Myocyte (in vitro differentiated cells): ENCODE data around the gene MINPP1. TPM values are rescaled to one million over a fixed set of nuclear protein-coding genes. Genes with fewer than 3 reads are reported as not detected.
"Not testable (repeated sequence)": the region's sequence is repeated elsewhere in the genome, so short reads cannot be mapped to it uniquely, and the experiment has no call there.

Experiments
- DNase-seq: peaks from one replicate; pipeline ENCODE4 v3.0.0-alpha.2; 2012; ENCODE audit warnings: low read depth
- polyA plus RNA-seq: library from polyadenylated mRNA; unstranded; fragments of >200 nt; gene quantifications from one replicate; pipeline ENCODE4 v1.2.1, GENCODE V29; 2012; ENCODE audit warnings: missing spikeins
- total RNA-seq: library from RNA; depleted of rRNA; stranded (reverse); fragments of >200 nt; gene quantifications from 2 replicates; pipeline ENCODE4 v1.2.3, GENCODE V29; 2014

The MINPP1 gene
- total RNA-seq, result 23.9 and 24.9 TPM in 2 replicates
- polyA plus RNA-seq, result 14.5 TPM

GRCh38 chr10:87504640-87505365, at the start of gene MINPP1:
TSS of gene MINPP1 (plus strand) at chr10:87504893. CDS start at chr10:87504916, 23 bp downstream.
- DNase-seq, result peak; percentile 87

GRCh38 chr10:87456586-87457220, 48.0 kb upstream of the MINPP1 start:
- not testable (repeated sequence) for DNase-seq

- not testable (repeated sequence) for DNase-seq
Observed at GRCh38 chr10:87461751-87462150, 42.9 kb upstream of the MINPP1 start.

- not testable (repeated sequence) for DNase-seq
Observed at GRCh38 chr10:87466849-87467248, 37.8 kb upstream of the MINPP1 start.

GRCh38 chr10:87488733-87489132, 16.0 kb upstream of the MINPP1 start:
- not testable (repeated sequence) for DNase-seq

GRCh38 chr10:87490285-87490684, 14.4 kb upstream of the MINPP1 start:
- DNase-seq, result not testable (repeated sequence)

GRCh38 chr10:87492450-87492849, 12.2 kb upstream of the MINPP1 start:
- not testable (repeated sequence) for DNase-seq

GRCh38 chr10:87495446-87495845, 9.2 kb upstream of the MINPP1 start:
- not testable (repeated sequence) for DNase-seq

GRCh38 chr10:87497386-87497785, 7.3 kb upstream of the MINPP1 start:
- not testable (repeated sequence) for DNase-seq

- DNase-seq, result not testable (repeated sequence)
Observed at GRCh38 chr10:87498106-87498789, 6.4 kb upstream of the MINPP1 start.

- DNase-seq, result no peak
Observed at GRCh38 chr10:87500646-87501048, 4.0 kb upstream of the MINPP1 start.

GRCh38 chr10:87503401-87503800, 1.3 kb upstream of the MINPP1 start:
- no peak for DNase-seq

- DNase-seq, result peak; percentile 16
Observed at GRCh38 chr10:87503886-87504285, 807 bp upstream of the MINPP1 start.

GRCh38 chr10:87504307-87504639, 420 bp upstream of the MINPP1 start:
- no peak for DNase-seq

- peak; percentile 66 for DNase-seq
Observed at GRCh38 chr10:87505366-87506111, 846 bp downstream of the MINPP1 start.

- DNase-seq, result no peak
Observed at GRCh38 chr10:87506956-87507355, 2.3 kb downstream of the MINPP1 start.

- DNase-seq, result no peak
Observed at GRCh38 chr10:87507879-87508483, 3.3 kb downstream of the MINPP1 start.

- no peak for DNase-seq
Observed at GRCh38 chr10:87508837-87509236, 4.1 kb downstream of the MINPP1 start.

- no peak for DNase-seq
Observed at GRCh38 chr10:87510025-87510424, 5.3 kb downstream of the MINPP1 start.

GRCh38 chr10:87511526-87511925, 6.8 kb downstream of the MINPP1 start:
- DNase-seq, result no peak

- no peak for DNase-seq
Observed at GRCh38 chr10:87518937-87519336, 14.2 kb downstream of the MINPP1 start.
